SK-N-SH treated with all-trans-retinoic acid at 6 μM for 48 hours (cell line): ENCODE results near the gene PRLH.

Source experiments
- ATAC-seq: fragments of 200-7000 bp; cut with Tn5 transposase; 3 replicates; pipeline ENCODE4 v1.9.1; 2020; ENCODE audit warnings: mild to moderate bottlenecking, moderate library complexity
- ARNTL ChIP-seq: fragments of 450-650 bp; formaldehyde crosslinking; IDR thresholded peaks from 2 replicates; pipeline ENCODE4 v1.5.0; 2020; ENCODE audit warnings: low read depth, mild to moderate bottlenecking, moderate library complexity, borderline replicate concordance
- CREB5 ChIP-seq: fragments of 250-450 bp; sonication (Bioruptor Pico); IDR thresholded peaks from 2 replicates; pipeline ENCODE4 v1.5.1; 2020; ENCODE audit warnings: low read depth, mild to moderate bottlenecking, moderate library complexity
- CSDC2 ChIP-seq: fragments of 250-450 bp; sonication (Bioruptor Pico); IDR thresholded peaks from 2 replicates; pipeline ENCODE4 v1.5.0; 2020; ENCODE audit warnings: mild to moderate bottlenecking, moderate library complexity
- CSRNP3 ChIP-seq: fragments of 250-450 bp; sonication (Bioruptor Pico); IDR thresholded peaks from 2 replicates; pipeline ENCODE4 v1.5.1; 2021; ENCODE audit warnings: mild to moderate bottlenecking, moderate library complexity
- ESRRG ChIP-seq: fragments of 250-450 bp; sonication (Bioruptor Pico); IDR thresholded peaks from 2 replicates; pipeline ENCODE4 v1.6.1; 2021; ENCODE audit warnings: mild to moderate bottlenecking
- GLIS3 ChIP-seq: fragments of 250-450 bp; sonication (Bioruptor Pico); IDR thresholded peaks from 2 replicates; pipeline ENCODE4 v1.5.0; 2020; ENCODE audit warnings: mild to moderate bottlenecking, moderate library complexity
- ISL1 ChIP-seq: fragments of 250-450 bp; sonication (Bioruptor Pico); IDR thresholded peaks from 2 replicates; pipeline ENCODE4 v2.1.2; 2022; ENCODE audit warnings: mild to moderate bottlenecking, moderate library complexity
- OSR1 ChIP-seq: fragments of 250-450 bp; sonication (Bioruptor Pico); IDR thresholded peaks from 2 replicates; pipeline ENCODE4 v1.8.0; 2022; ENCODE audit warnings: moderate library complexity, mild to moderate bottlenecking, inconsistent platforms
- POU6F1 ChIP-seq: fragments of 250-450 bp; sonication (Bioruptor Pico); IDR thresholded peaks from 2 replicates; pipeline ENCODE4 v1.8.0; 2021; ENCODE audit warnings: low read depth, mild to moderate bottlenecking, moderate library complexity, borderline replicate concordance
- PPARA ChIP-seq: fragments of 250-450 bp; sonication (Bioruptor Pico); IDR thresholded peaks from 2 replicates; pipeline ENCODE4 v1.5.0; 2020; ENCODE audit warnings: mild to moderate bottlenecking, borderline replicate concordance
- RARB ChIP-seq: fragments of 250-450 bp; sonication (Bioruptor Pico); IDR thresholded peaks from 2 replicates; pipeline ENCODE4 v1.8.0; 2021; ENCODE audit warnings: mild to moderate bottlenecking, moderate library complexity
- SNAI2 ChIP-seq: fragments of 250-450 bp; sonication (Bioruptor Pico); IDR thresholded peaks from 2 replicates; pipeline ENCODE4 v1.5.0; 2020; ENCODE audit warnings: mild to moderate bottlenecking, moderate library complexity
- TCF4 ChIP-seq: fragments of 250-450 bp; sonication (Bioruptor Pico); IDR thresholded peaks from 2 replicates; pipeline ENCODE4 v1.8.0; 2021; ENCODE audit warnings: mild to moderate bottlenecking, moderate library complexity, borderline replicate concordance
- TOX ChIP-seq: fragments of 250-450 bp; sonication (Bioruptor Pico); IDR thresholded peaks from 2 replicates; pipeline ENCODE4 v1.8.0; 2021; ENCODE audit warnings: mild to moderate bottlenecking, moderate library complexity, borderline replicate concordance
- TSHZ2 ChIP-seq: fragments of 250-450 bp; sonication (Bioruptor Pico); IDR thresholded peaks from 2 replicates; pipeline ENCODE4 v1.5.0; 2020; ENCODE audit warnings: mild to moderate bottlenecking, moderate library complexity
- ZC3H10 ChIP-seq: fragments of 250-450 bp; sonication (Bioruptor Pico); IDR thresholded peaks from 2 replicates; pipeline ENCODE4 v1.5.1; 2021; ENCODE audit warnings: mild to moderate bottlenecking, moderate library complexity
- ZFP3 ChIP-seq: fragments of 250-450 bp; sonication (Bioruptor Pico); IDR thresholded peaks from 2 replicates; pipeline ENCODE4 v1.5.0; 2020; ENCODE audit warnings: mild to moderate bottlenecking, moderate library complexity
- ZFP30 ChIP-seq: fragments of 450-650 bp; formaldehyde crosslinking; IDR thresholded peaks from 2 replicates; pipeline ENCODE4 v1.5.0; 2022; ENCODE audit warnings: mild to moderate bottlenecking, moderate library complexity
- ZNF565 ChIP-seq: fragments of 450-650 bp; formaldehyde crosslinking; conservative IDR thresholded peaks from 2 replicates; pipeline ENCODE4 v1.5.0; 2020; ENCODE audit warnings: low read depth, mild to moderate bottlenecking, moderate library complexity
- ZNF70 ChIP-seq: fragments of 450-650 bp; formaldehyde crosslinking; IDR thresholded peaks from 2 replicates; pipeline ENCODE4 v1.5.0; 2020; ENCODE audit warnings: mild to moderate bottlenecking, moderate library complexity
- ZNF8 ChIP-seq: fragments of 450-650 bp; formaldehyde crosslinking; IDR thresholded peaks from 2 replicates; pipeline ENCODE4 v1.5.0; 2020; ENCODE audit warnings: mild to moderate bottlenecking, moderate library complexity
- TF ChIP-seq, protein P1 (sequence below): fragments of 250-450 bp; sonication (Bioruptor Pico); IDR thresholded peaks from 2 replicates; pipeline ENCODE4 v1.8.0; 2020; ENCODE audit warnings: mild to moderate bottlenecking, moderate library complexity, borderline replicate concordance

The PRLH gene

DNA sequence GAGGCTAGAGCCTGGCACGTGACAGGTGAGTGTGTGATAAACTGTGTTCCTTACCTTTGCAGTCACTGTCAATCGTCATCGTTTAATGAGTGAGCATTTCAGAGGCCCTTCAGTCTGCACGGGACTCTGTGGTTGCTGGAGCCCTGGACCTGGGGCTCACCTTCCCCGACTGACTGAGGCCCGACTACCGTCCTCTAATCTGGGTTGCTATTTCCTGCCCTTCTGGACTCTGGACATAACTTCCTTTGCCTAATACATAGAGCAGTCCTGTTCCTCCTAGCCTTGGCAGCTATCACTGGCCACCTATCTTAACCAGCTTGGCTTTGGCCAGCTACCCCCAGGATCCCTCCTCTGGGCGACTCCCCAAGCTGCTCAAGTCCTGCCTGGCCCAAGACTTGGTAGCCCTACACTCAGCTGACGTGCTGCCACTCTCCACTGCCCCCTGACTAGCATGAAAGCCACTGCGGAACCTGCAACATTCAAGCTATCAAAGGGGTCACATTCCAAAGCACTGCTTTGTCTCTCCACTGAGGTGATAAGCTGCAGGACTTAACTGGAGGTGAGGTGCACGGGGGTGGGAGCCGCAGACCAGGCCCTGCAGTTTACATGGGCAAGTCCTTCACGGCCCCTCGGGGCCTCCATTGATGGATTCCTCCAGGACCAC is 35.2 kb downstream of the PRLH start:
- no peak for ATAC-seq
- TF ChIP-seq PPARA (CRISPR knock-in tag) (no peak), TSHZ2 (CRISPR knock-in tag) (no peak), ESRRG (CRISPR knock-in tag) (no peak), CREB5 (CRISPR knock-in tag) (no peak), ZNF8 (CRISPR knock-in tag) (no peak), ZFP3 (CRISPR knock-in tag) (no peak), POU6F1 (CRISPR knock-in tag) (no peak), GLIS3 (CRISPR knock-in tag) (no peak), TCF4 (no peak), OSR1 (CRISPR knock-in tag) (no peak)
- TF ChIP-seq, protein P1, sequence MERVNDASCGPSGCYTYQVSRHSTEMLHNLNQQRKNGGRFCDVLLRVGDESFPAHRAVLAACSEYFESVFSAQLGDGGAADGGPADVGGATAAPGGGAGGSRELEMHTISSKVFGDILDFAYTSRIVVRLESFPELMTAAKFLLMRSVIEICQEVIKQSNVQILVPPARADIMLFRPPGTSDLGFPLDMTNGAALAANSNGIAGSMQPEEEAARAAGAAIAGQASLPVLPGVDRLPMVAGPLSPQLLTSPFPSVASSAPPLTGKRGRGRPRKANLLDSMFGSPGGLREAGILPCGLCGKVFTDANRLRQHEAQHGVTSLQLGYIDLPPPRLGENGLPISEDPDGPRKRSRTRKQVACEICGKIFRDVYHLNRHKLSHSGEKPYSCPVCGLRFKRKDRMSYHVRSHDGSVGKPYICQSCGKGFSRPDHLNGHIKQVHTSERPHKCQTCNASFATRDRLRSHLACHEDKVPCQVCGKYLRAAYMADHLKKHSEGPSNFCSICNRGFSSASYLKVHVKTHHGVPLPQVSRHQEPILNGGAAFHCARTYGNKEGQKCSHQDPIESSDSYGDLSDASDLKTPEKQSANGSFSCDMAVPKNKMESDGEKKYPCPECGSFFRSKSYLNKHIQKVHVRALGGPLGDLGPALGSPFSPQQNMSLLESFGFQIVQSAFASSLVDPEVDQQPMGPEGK = no peak
- TF ChIP-seq, all 23 proteins: peak for 0

DNA sequence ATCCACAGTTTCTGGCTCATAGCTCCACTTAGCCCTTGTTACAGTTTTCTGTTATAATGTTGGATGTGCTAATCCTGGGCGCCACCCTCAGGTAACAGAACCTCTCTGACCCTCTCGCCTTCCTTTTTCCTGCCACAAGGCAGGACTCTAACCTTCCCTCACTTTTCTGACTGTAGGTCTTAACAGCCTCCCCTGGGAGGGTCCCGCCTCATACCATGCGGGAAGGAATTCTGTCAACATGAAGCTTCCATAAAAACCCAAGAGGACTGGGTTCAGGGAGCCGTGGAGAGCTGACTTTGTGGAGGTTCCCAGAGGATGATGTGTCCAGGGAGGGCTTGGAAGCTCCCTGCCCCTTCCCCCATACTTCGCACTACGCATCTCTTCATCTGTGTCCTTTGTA is 36.0 kb downstream of the PRLH start:
- TF ChIP-seq GLIS3 (CRISPR knock-in tag) (no peak), CSRNP3 (CRISPR knock-in tag) (no peak), POU6F1 (CRISPR knock-in tag) (no peak), ISL1 (CRISPR knock-in tag) (no peak), ZNF70 (no peak), ARNTL (no peak), TCF4 (no peak), ZFP3 (CRISPR knock-in tag) (no peak), RARB (CRISPR knock-in tag) (no peak), ZFP30 (CRISPR knock-in tag) (no peak), ESRRG (CRISPR knock-in tag) (no peak), ZC3H10 (CRISPR knock-in tag) (no peak), ZNF565 (no peak), TOX (no peak), PPARA (CRISPR knock-in tag) (no peak), ZNF8 (CRISPR knock-in tag) (no peak), SNAI2 (CRISPR knock-in tag) (no peak), CSDC2 (CRISPR knock-in tag) (no peak)
- TF ChIP-seq, protein P1 = no peak
- ATAC-seq = no peak
